ENCODE measurements around the gene ANXA4.

DNA sequence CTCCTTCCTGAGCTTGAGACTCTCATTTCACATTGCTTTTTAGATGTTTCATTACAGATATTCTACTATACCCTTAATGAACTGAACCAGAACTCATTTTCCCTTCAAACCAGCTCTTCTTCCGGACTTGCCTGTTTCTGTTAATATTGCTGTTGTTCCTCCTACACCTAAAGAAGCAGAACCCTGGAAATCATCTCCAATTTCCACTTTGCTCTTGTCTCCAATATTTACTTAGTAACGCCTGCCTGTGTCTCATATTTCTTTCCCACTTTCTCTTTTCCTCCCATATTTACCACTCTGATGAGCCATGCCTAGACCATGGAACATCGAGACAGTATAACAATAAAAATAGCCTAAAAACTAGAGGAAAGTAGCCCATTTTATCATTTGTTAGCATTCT, 69.7 kb downstream of the ANXA4 start:
- no peak for TF ChIP-seq GLIS3 (CRISPR knock-in tag; IDR thresholded peaks at IDR 0.05)
- TF ChIP-seq ZFP30 (CRISPR knock-in tag; IDR thresholded peaks at IDR 0.05): no peak
- TF ChIP-seq ZC3H10 (CRISPR knock-in tag; IDR thresholded peaks at IDR 0.05): no peak
- TF ChIP-seq ESRRG (CRISPR knock-in tag; IDR thresholded peaks at IDR 0.05): no peak
- TF ChIP-seq OSR1 (CRISPR knock-in tag; IDR thresholded peaks at IDR 0.05): no peak
- TF ChIP-seq ARNTL (CRISPR knock-in tag; IDR thresholded peaks at IDR 0.05; ENCODE audit: borderline replicate concordance, low read depth): no peak
- TF ChIP-seq, protein P1, sequence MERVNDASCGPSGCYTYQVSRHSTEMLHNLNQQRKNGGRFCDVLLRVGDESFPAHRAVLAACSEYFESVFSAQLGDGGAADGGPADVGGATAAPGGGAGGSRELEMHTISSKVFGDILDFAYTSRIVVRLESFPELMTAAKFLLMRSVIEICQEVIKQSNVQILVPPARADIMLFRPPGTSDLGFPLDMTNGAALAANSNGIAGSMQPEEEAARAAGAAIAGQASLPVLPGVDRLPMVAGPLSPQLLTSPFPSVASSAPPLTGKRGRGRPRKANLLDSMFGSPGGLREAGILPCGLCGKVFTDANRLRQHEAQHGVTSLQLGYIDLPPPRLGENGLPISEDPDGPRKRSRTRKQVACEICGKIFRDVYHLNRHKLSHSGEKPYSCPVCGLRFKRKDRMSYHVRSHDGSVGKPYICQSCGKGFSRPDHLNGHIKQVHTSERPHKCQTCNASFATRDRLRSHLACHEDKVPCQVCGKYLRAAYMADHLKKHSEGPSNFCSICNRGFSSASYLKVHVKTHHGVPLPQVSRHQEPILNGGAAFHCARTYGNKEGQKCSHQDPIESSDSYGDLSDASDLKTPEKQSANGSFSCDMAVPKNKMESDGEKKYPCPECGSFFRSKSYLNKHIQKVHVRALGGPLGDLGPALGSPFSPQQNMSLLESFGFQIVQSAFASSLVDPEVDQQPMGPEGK (CRISPR knock-in tag; IDR thresholded peaks at IDR 0.05; ENCODE audit: borderline replicate concordance): no peak
- no peak for TF ChIP-seq RARB (CRISPR knock-in tag; IDR thresholded peaks at IDR 0.05)
- TF ChIP-seq TCF4 (CRISPR knock-in tag; IDR thresholded peaks at IDR 0.05; ENCODE audit: borderline replicate concordance): no peak
- TF ChIP-seq ZNF565 (CRISPR knock-in tag; conservative IDR thresholded peaks at IDR 0.05; ENCODE audit: low read depth): no peak
